K562 (cell line): ENCODE data around the gene MAU2. TPM values are rescaled to one million over a fixed set of nuclear protein-coding genes. Genes with fewer than 3 reads are reported as not detected.

Source experiments
- DMBX1 ChIP-seq: fragments of 250-450 bp; sonication (Bioruptor Pico); IDR thresholded peaks from 2 replicates; pipeline ENCODE4 v1.8.0; 2022; ENCODE audit warnings: inconsistent platforms, mild to moderate bottlenecking, moderate library complexity, borderline replicate concordance
- E2F6 ChIP-seq, 2 experiments: IDR thresholded peaks; 2 replicates each; pipeline ENCODE4 v1.6.1; 2011; ENCODE audit warnings: borderline replicate concordance in 1 of 2, control low read depth in 1 of 2, low read depth in 1 of 2, low read length in 1 of 2, mild to moderate bottlenecking in 1 of 2, mixed read lengths in 1 of 2, moderate library complexity in 1 of 2; ENCODE audit not compliant: insufficient read depth in 1 of 2, insufficient read length in 1 of 2, poor library complexity in 1 of 2, severe bottlenecking in 1 of 2; ENCODE audit errors: extremely low read depth in 1 of 2
- HDAC1 ChIP-seq, 2 experiments: fragments of 450-650 bp; IDR thresholded peaks; 2 replicates each; pipeline ENCODE4 v1.6.1; 2016 to 2017; ENCODE audit warnings: inconsistent platforms in 1 of 2, mild to moderate bottlenecking in 1 of 2, moderate library complexity in 1 of 2
- KLF6 ChIP-seq: fragments of 250-450 bp; sonication (Bioruptor Pico); IDR thresholded peaks from 2 replicates; pipeline ENCODE4 v1.4.0; 2020; ENCODE audit warnings: mild to moderate bottlenecking, moderate library complexity, borderline replicate concordance
- MEF2D ChIP-seq: conservative IDR thresholded peaks from 2 replicates; pipeline ENCODE4 v1.6.1; 2016; ENCODE audit warnings: low read depth, missing genetic modification characterization, missing compliant biosample characterization
- MYNN ChIP-seq, 2 experiments: sonication (generic); formaldehyde crosslinking in 1 of 2; IDR thresholded peaks; 2 replicates each; pipeline versions ENCODE4 v1.5.0 to v1.6.1; 2016 to 2020; ENCODE audit warnings: antibody characterized with exemption in 1 of 2, missing genetic modification reagents in 1 of 2
- NFE2L1 ChIP-seq: fragments of 450-650 bp; IDR thresholded peaks from 2 replicates; pipeline ENCODE4 v1.6.1; 2016; ENCODE audit warnings: missing genetic modification characterization, low read depth, mild to moderate bottlenecking, missing compliant biosample characterization, moderate library complexity, borderline replicate concordance
- POLR2H ChIP-seq: IDR thresholded peaks from 2 replicates; pipeline ENCODE4 v1.6.1; 2016; ENCODE audit warnings: missing genetic modification characterization, low read depth, mild to moderate bottlenecking, control low read depth, missing compliant biosample characterization, moderate library complexity
- RFX1 ChIP-seq: fragments of 450-650 bp; IDR thresholded peaks from 2 replicates; pipeline ENCODE4 v1.6.1; 2016; ENCODE audit warnings: mild to moderate bottlenecking, moderate library complexity
- SMARCE1 ChIP-seq: fragments of 450-650 bp; IDR thresholded peaks from 2 replicates; pipeline ENCODE4 v1.7.1; 2016; ENCODE audit warnings: mild to moderate bottlenecking
- ZNF134 ChIP-seq: fragments of 250-450 bp; sonication (Bioruptor Pico); conservative IDR thresholded peaks from 2 replicates; pipeline ENCODE4 v1.4.0; 2020
- ZNF184 ChIP-seq: sonication (generic); formaldehyde crosslinking; IDR thresholded peaks from 2 replicates; pipeline ENCODE4 v1.5.0; 2020; ENCODE audit warnings: missing genetic modification reagents
- ZNF830 ChIP-seq: fragments of 250-450 bp; sonication (Bioruptor Pico); IDR thresholded peaks from 2 replicates; pipeline ENCODE4 v1.5.0; 2021; ENCODE audit warnings: mild to moderate bottlenecking
- polyA plus RNA-seq, 8 experiments: library from polyadenylated mRNA; depleted of rRNA in 4 of 8; stranded (reverse) in 5 of 8; unstranded in 3 of 8; fragments of >200 nt; fragmentation: Nextera tagmentation in 2 of 8; fragmentation: Illumina TruSeq in 1 of 8; extraction: Ambion mirVana in 2 of 8; extraction: Trizol in 1 of 8; gene quantifications; 2 replicates each; pipeline versions ENCODE4 v1.2.1 to v1.2.3, GENCODE V29; 2011 to 2014; ENCODE audit warnings: inconsistent platforms in 1 of 8, missing spikeins in 1 of 8
- total RNA-seq, 7 experiments: library from RNA; depleted of rRNA in 6 of 7; stranded (reverse); fragments of >200 nt in 6 of 7; fragmentation: Illumina TruSeq in 2 of 7; extraction: Trizol in 2 of 7; gene quantifications; 2 replicates each; pipeline versions ENCODE4 v1.2.1 to v1.2.3, GENCODE V29; 2011 to 2021; ENCODE audit warnings: low replicate concordance in 1 of 7
- TF ChIP-seq, protein P1 (sequence below): fragments of 450-650 bp; conservative IDR thresholded peaks from 2 replicates; pipeline ENCODE4 v1.6.1; 2016; ENCODE audit warnings: missing genetic modification characterization, low read depth, mild to moderate bottlenecking, missing compliant biosample characterization, moderate library complexity
- TF ChIP-seq, protein P2 (sequence below), 3 experiments: fragments of 200-800 bp in 1 of 3; fragments of 250-450 bp in 1 of 3; fragments of 450-650 bp in 1 of 3; sonication (Bioruptor Pico) in 1 of 3; sonication (Bioruptor generic) in 1 of 3; formaldehyde crosslinking in 1 of 3; IDR thresholded peaks; 2 replicates each; pipeline versions ENCODE4 v1.6.1 to v1.8.0; 2016 to 2022; ENCODE audit warnings: mild to moderate bottlenecking in 2 of 3, missing genetic modification characterization in 2 of 3, missing compliant biosample characterization in 1 of 3, moderate library complexity in 1 of 3
- TF ChIP-seq, protein P3 (sequence below): sonication (generic); formaldehyde crosslinking; IDR thresholded peaks from 2 replicates; pipeline ENCODE4 v1.8.0; 2023; ENCODE audit warnings: mild to moderate bottlenecking, missing genetic modification reagents

The MAU2 gene
- total and polyA plus RNA-seq, 9 of the 15 experiments (the other 6 are each of a cell fraction or from before 2014, with no cell fraction given), result 1.2 to 48.1 (median 19.4) TPM

GRCh38 chr19:19385131-19385895 is 64.7 kb downstream of the MAU2 start (continued):
- TF ChIP-seq NFE2L1 (tag), result no peak
- TF ChIP-seq DMBX1, result peak; percentile 83
- no peak for TF ChIP-seq ZNF184
- TF ChIP-seq ZNF134 (CRISPR knock-in tag), result peak; percentile 41; the same call in 1 of the 2 replicates
- peak; percentile 71; the same call in 1 of the 2 replicates for TF ChIP-seq KLF6 (CRISPR knock-in tag)
- no peak for TF ChIP-seq ZNF830 (CRISPR knock-in tag)
- TF ChIP-seq, protein P1, sequence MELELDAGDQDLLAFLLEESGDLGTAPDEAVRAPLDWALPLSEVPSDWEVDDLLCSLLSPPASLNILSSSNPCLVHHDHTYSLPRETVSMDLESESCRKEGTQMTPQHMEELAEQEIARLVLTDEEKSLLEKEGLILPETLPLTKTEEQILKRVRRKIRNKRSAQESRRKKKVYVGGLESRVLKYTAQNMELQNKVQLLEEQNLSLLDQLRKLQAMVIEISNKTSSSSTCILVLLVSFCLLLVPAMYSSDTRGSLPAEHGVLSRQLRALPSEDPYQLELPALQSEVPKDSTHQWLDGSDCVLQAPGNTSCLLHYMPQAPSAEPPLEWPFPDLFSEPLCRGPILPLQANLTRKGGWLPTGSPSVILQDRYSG (tag), result peak; percentile 57; the same call in 1 of the 2 replicates
- peak; percentile 39; the same call in 1 of the 2 replicates for TF ChIP-seq MYNN (IDR thresholded peaks at IDR 0.05)
- TF ChIP-seq MYNN (CRISPR knock-in tag; IDR thresholded peaks at IDR 0.05), result no peak
- TF ChIP-seq, protein P2, sequence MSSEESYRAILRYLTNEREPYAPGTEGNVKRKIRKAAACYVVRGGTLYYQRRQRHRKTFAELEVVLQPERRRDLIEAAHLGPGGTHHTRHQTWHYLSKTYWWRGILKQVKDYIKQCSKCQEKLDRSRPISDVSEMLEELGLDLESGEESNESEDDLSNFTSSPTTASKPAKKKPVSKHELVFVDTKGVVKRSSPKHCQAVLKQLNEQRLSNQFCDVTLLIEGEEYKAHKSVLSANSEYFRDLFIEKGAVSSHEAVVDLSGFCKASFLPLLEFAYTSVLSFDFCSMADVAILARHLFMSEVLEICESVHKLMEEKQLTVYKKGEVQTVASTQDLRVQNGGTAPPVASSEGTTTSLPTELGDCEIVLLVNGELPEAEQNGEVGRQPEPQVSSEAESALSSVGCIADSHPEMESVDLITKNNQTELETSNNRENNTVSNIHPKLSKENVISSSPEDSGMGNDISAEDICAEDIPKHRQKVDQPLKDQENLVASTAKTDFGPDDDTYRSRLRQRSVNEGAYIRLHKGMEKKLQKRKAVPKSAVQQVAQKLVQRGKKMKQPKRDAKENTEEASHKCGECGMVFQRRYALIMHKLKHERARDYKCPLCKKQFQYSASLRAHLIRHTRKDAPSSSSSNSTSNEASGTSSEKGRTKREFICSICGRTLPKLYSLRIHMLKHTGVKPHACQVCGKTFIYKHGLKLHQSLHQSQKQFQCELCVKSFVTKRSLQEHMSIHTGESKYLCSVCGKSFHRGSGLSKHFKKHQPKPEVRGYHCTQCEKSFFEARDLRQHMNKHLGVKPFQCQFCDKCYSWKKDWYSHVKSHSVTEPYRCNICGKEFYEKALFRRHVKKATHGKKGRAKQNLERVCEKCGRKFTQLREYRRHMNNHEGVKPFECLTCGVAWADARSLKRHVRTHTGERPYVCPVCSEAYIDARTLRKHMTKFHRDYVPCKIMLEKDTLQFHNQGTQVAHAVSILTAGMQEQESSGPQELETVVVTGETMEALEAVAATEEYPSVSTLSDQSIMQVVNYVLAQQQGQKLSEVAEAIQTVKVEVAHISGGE (CRISPR knock-in tag; IDR thresholded peaks at IDR 0.05), result no peak
- peak; percentile 85 for TF ChIP-seq RFX1
- 0 out of 2 replicates have a peak, but pooled peaks have one; percentile 29 for TF ChIP-seq MEF2D
- peak in 1 of 2 experiments; percentile 42; a peak in 1 of 4 replicates for TF ChIP-seq HDAC1 (IDR thresholded peaks at IDR 0.05)
- TF ChIP-seq POLR2H (tag), result peak; percentile 72
- TF ChIP-seq SMARCE1, result peak; percentile 41; the same call in 1 of the 2 replicates
- TF ChIP-seq, protein P3, sequence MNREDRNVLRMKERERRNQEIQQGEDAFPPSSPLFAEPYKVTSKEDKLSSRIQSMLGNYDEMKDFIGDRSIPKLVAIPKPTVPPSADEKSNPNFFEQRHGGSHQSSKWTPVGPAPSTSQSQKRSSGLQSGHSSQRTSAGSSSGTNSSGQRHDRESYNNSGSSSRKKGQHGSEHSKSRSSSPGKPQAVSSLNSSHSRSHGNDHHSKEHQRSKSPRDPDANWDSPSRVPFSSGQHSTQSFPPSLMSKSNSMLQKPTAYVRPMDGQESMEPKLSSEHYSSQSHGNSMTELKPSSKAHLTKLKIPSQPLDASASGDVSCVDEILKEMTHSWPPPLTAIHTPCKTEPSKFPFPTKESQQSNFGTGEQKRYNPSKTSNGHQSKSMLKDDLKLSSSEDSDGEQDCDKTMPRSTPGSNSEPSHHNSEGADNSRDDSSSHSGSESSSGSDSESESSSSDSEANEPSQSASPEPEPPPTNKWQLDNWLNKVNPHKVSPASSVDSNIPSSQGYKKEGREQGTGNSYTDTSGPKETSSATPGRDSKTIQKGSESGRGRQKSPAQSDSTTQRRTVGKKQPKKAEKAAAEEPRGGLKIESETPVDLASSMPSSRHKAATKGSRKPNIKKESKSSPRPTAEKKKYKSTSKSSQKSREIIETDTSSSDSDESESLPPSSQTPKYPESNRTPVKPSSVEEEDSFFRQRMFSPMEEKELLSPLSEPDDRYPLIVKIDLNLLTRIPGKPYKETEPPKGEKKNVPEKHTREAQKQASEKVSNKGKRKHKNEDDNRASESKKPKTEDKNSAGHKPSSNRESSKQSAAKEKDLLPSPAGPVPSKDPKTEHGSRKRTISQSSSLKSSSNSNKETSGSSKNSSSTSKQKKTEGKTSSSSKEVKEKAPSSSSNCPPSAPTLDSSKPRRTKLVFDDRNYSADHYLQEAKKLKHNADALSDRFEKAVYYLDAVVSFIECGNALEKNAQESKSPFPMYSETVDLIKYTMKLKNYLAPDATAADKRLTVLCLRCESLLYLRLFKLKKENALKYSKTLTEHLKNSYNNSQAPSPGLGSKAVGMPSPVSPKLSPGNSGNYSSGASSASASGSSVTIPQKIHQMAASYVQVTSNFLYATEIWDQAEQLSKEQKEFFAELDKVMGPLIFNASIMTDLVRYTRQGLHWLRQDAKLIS (CRISPR knock-in tag), result no peak
- TF ChIP-seq E2F6 (IDR thresholded peaks at IDR 0.05; ENCODE audit: borderline replicate concordance in 1 of 2, extremely low read depth in 1 of 2, insufficient read depth in 1 of 2, insufficient read length in 1 of 2, low read depth in 1 of 2, low read length in 1 of 2, poor library complexity in 1 of 2, severe bottlenecking in 1 of 2), result peak; percentile 93 to 95
